GM13976 (cell line): Measurements from ENCODE around the gene SFMBT2.

Source experiments
- DNase-seq: peaks from one replicate; pipeline ENCODE4 v3.0.0; 2012; ENCODE audit warnings: low spot score
- in situ Hi-C: fragments of 300-500 bp; cut with MboI; formaldehyde crosslinking; loops from one replicate; pipeline ENCODE4 v1.12.0; 2022; ENCODE audit warnings: low sequenced_read_pairs, mixed read lengths, inconsistent platforms; ENCODE audit not compliant: unreplicated experiment
- TF ChIP-seq, protein P1 (sequence below): IDR thresholded peaks from 2 replicates; pipeline ENCODE4 v1.5.1; 2012; ENCODE audit warnings: borderline replicate concordance, mild to moderate bottlenecking; ENCODE audit not compliant: insufficient read depth; ENCODE audit errors: extremely low read depth, missing control alignments, control extremely low read depth

SFMBT2 gene

DNA sequence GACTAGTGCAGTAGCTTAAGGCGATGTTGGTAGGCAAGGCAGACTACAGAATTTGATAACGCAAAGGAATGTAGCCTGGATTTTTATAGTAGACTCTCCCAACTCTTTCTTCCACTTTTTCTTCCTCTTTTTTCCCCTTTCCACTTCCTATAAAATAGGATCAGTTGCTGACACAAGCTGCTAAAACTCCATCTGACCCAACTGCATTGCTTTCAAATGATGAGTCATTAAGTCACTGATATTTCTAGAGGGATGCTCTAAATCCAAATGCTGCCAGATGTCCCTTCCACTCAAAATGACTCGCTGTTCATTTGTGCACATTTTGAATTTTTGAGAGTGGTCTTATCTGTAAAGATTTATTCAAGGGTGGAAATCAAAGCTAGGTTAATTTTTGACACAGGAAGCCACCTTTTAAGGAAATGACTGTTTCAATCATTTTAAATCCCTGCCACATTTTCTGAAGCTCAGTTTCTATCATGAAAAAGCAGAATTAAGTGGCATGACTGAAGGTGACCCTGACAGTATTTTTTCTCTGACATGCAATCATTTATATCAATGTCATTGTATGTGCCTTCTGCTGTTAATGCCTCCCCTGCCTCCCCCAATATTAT lies 25.8 kb upstream of the SFMBT2 start:
- TF ChIP-seq, protein P1, sequence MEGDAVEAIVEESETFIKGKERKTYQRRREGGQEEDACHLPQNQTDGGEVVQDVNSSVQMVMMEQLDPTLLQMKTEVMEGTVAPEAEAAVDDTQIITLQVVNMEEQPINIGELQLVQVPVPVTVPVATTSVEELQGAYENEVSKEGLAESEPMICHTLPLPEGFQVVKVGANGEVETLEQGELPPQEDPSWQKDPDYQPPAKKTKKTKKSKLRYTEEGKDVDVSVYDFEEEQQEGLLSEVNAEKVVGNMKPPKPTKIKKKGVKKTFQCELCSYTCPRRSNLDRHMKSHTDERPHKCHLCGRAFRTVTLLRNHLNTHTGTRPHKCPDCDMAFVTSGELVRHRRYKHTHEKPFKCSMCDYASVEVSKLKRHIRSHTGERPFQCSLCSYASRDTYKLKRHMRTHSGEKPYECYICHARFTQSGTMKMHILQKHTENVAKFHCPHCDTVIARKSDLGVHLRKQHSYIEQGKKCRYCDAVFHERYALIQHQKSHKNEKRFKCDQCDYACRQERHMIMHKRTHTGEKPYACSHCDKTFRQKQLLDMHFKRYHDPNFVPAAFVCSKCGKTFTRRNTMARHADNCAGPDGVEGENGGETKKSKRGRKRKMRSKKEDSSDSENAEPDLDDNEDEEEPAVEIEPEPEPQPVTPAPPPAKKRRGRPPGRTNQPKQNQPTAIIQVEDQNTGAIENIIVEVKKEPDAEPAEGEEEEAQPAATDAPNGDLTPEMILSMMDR, result no peak
- DNase-seq, result no peak
- in situ Hi-C loops, result no loop called here

DNA sequence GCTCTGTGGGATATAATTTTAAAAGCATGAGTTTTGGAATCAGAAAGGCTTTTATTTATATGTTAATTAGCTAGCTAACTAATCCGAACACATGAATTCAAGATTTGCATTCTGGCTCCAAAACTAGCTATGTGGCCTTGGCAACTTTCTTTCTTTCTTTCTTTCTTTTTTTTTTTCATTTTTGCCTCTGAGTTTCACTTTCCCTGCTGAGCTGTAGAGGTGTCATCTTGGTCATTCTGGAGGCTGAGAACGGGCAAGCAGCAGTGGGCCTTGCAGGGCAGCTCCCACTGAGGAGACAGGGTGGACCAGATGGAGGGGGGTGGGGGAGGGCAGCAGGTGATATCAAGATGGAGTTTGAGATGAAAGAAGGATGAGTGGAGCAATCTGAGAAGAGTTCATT lies 24.8 kb upstream of the SFMBT2 start:
- peak; percentile 56 for DNase-seq
- TF ChIP-seq, protein P1, result no peak
- in situ Hi-C loops, result no loop called here

DNA sequence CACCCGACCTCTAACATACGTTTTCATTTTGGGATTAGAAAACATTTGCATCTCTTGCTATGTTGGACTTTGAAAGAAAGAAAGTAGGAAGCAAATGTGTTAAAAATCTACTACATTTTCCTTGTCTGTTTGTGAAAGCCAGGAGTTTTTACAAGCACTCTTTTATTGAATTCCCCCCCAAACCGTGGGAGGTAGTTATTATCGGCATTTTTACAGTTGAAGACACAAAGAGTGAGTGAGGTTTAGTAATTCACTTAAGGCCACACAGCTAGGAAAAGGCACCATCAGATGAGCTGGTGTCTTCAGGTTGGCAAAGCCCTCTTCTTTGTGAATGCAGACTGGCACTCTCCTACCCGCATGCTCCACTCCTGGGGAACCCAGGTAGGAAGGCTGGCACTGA lies 23.5 kb upstream of the SFMBT2 start:
- TF ChIP-seq, protein P1, result no peak
- in situ Hi-C loops, result no loop called here
- no peak for DNase-seq

DNA sequence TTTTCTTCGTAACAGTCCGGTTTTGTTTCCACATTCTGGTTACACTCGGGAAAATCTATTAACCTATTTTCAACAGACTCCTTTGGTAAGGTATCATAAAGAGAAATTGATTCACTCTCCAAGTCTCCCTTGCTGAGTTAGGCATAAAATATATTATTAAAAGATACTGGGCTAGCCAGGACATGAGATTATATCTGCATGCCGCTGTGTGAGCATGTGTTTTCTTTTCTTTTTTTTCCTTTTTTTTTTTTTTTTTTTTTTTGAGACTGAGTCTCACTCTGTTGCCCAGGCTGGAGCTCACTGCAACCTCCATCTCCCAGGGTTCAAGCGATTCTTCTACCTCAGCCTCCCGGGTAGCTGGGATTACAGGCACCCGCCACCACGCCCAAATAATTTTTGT lies 23.0 kb upstream of the SFMBT2 start:
- TF ChIP-seq, protein P1, result no peak
- no peak for DNase-seq
- in situ Hi-C loops, result no loop called here

DNA sequence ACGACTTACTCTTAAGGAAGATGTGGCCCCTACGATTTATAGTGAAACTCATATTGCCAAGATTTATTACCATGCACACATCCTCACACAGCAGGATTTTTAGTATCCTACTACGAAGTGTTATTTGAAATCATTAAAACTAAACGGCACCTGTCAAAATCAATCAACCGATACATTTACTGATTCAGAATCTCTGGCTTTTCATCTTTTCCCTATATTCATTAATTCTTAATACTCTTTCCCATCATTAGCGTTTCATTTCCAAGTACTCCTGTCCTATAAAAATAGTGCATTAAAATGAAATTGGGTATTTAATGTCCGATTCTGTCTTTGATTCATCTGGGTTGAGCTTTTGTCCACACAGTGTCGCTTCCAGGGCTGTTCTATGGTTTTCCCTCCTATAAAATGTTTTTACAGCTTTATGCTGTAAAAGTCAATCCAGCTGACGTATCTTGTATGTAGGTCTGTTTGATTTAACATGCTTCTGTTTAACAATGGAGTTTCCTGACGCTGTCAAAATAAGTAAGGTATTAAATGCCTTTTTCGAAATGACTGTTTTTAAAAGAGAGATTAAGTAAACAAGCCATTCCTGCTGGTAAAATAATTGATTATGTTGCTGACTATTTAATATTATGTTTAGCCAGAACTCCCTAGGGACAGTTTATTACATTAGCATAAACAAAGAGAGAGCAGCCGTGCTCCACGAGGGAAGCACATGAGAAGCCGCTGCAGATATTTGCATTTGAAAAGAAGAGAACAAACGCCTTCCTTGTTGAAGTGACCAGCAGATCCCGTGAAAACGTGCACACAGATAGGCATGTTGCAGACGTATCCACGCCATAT lies 22.3 kb upstream of the SFMBT2 start:
- no peak for DNase-seq
- in situ Hi-C loops, result no loop called here
- TF ChIP-seq, protein P1, result no peak

DNA sequence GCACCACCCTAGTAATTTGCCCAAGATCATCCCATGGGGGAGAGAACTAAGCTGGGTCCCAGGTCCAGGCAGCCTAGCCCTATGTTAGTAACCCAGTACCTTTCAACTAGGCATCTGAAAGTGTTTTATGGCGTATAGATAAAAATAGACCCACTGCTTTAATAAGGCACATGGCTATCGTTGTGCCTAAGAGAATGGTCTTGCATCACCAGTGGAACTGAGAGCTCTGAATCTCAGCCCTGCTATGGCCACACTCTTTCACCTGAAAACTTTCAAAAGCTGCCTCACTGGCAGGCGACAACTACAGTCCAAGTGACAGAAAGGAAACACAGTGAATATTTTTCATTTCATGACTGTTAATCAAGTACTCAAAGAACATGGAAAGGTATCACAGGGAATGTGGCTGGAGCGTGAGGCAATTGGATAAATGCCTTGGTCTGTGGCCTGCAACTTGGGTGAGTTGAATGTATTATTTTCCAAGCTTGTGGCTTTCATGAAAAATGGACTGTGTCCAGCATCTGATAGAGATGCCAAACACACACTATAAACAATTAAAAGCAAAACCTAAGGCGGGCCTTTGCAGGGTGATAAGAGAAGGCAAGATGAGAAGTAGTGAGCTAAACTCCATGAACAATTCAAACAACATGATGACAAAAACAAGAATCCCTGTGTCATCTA lies 18.0 kb upstream of the SFMBT2 start:
- in situ Hi-C loops, result no loop called here
- no peak for DNase-seq
- TF ChIP-seq, protein P1, result no peak
